H9 (cell line): ENCODE measurements around the gene MAP2K7. TPM values are rescaled to one million over a fixed set of nuclear protein-coding genes. Genes with fewer than 3 reads are reported as not detected.

ENCODE experiments used
- DNase-seq: peaks from one replicate; pipeline ENCODE4 v3.0.0-alpha.2; 2017
- H2AFZ ChIP-seq: one replicate; pipeline ENCODE4 v1.6.1; 2013; ENCODE audit warnings: mild to moderate bottlenecking, low read length, control low read depth, moderate library complexity
- H2AK5ac ChIP-seq: 2 replicates; pipeline ENCODE4 v1.6.1; 2013; ENCODE audit warnings: low read length, control low read depth, mixed read lengths; ENCODE audit not compliant: insufficient read length
- H2BK120ac ChIP-seq: one replicate; pipeline ENCODE4 v1.6.1; 2013; ENCODE audit warnings: low read depth, mild to moderate bottlenecking, low read length, control low read depth, inconsistent platforms; ENCODE audit not compliant: poor library complexity, severe bottlenecking
- H2BK12ac ChIP-seq: 2 replicates; pipeline ENCODE4 v1.6.1; 2013; ENCODE audit warnings: low read length, control low read depth, mixed read lengths, low read depth; ENCODE audit not compliant: insufficient read length
- H2BK15ac ChIP-seq: 2 replicates; pipeline ENCODE4 v1.6.1; 2013; ENCODE audit warnings: low read depth, low read length, control low read depth
- H2BK20ac ChIP-seq: one replicate; pipeline ENCODE4 v1.6.1; 2013; ENCODE audit warnings: low read depth, mild to moderate bottlenecking, low read length, control low read depth, inconsistent platforms; ENCODE audit not compliant: poor library complexity, severe bottlenecking
- H2BK5ac ChIP-seq: 2 replicates; pipeline ENCODE4 v1.6.1; 2013; ENCODE audit warnings: low read length, control low read depth, mixed read lengths; ENCODE audit not compliant: insufficient read length
- H3K14ac ChIP-seq: 2 replicates; pipeline ENCODE4 v1.6.1; 2013; ENCODE audit warnings: low read length, control low read depth; ENCODE audit not compliant: insufficient read depth
- H3K18ac ChIP-seq: 2 replicates; pipeline ENCODE4 v1.6.1; 2013; ENCODE audit warnings: low read depth, mild to moderate bottlenecking, mixed read lengths, low read length, control low read depth; ENCODE audit not compliant: insufficient read length
- H3K23ac ChIP-seq: 2 replicates; pipeline ENCODE4 v1.6.1; 2013; ENCODE audit warnings: low read length, control low read depth, mixed read lengths, low read depth; ENCODE audit not compliant: insufficient read length
- H3K23me2 ChIP-seq: 2 replicates; pipeline ENCODE4 v1.6.1; 2013; ENCODE audit warnings: low read depth, mild to moderate bottlenecking, mixed read lengths, low read length, control low read depth; ENCODE audit not compliant: insufficient read length, poor library complexity, severe bottlenecking
- H3K27ac ChIP-seq: 2 replicates; pipeline ENCODE4 v1.5.1; 2013; ENCODE audit warnings: low read length, control low read depth, mixed read lengths, low read depth; ENCODE audit not compliant: insufficient read length
- H3K27me3 ChIP-seq: 2 replicates; pipeline ENCODE4 v1.6.1; 2013; ENCODE audit warnings: low read length, control low read depth, inconsistent platforms; ENCODE audit not compliant: insufficient read depth
- H3K4ac ChIP-seq: 2 replicates; pipeline ENCODE4 v1.6.1; 2013; ENCODE audit warnings: low read depth, mild to moderate bottlenecking, control low read depth, inconsistent platforms, low read length, moderate library complexity
- H3K4me1 ChIP-seq: 2 replicates; pipeline ENCODE4 v1.6.1; 2013; ENCODE audit warnings: low read length, control low read depth, inconsistent platforms; ENCODE audit not compliant: insufficient read depth
- H3K4me2 ChIP-seq: 2 replicates; pipeline ENCODE4 v1.6.1; 2013; ENCODE audit warnings: low read length, control low read depth, mixed read lengths; ENCODE audit not compliant: insufficient read length, insufficient read depth
- H3K56ac ChIP-seq: 2 replicates; pipeline ENCODE4 v1.6.1; 2013; ENCODE audit warnings: low read depth, mild to moderate bottlenecking, mixed read lengths, low read length, control low read depth; ENCODE audit not compliant: insufficient read length
- H3K79me1 ChIP-seq: 2 replicates; pipeline ENCODE4 v1.6.1; 2013; ENCODE audit warnings: low read depth, mild to moderate bottlenecking, moderate library complexity, low read length, control low read depth, inconsistent platforms; ENCODE audit not compliant: insufficient read depth, poor library complexity, severe bottlenecking
- H3K79me2 ChIP-seq: 2 replicates; pipeline ENCODE4 v1.6.1; 2013; ENCODE audit warnings: low read length, control low read depth, inconsistent platforms; ENCODE audit not compliant: insufficient read depth
- H3K9ac ChIP-seq: 2 replicates; pipeline ENCODE4 v1.6.1; 2013; ENCODE audit warnings: low read length, control low read depth, mixed read lengths; ENCODE audit not compliant: insufficient read length; ENCODE audit errors: extremely low read depth
- H3K9me3 ChIP-seq: one replicate; pipeline ENCODE4 v1.6.1; 2013; ENCODE audit warnings: low read depth, low read length, inconsistent platforms; ENCODE audit not compliant: control insufficient read depth
- H3T11ph ChIP-seq: one replicate; pipeline ENCODE4 v1.6.1; 2013; ENCODE audit warnings: mild to moderate bottlenecking, low read length, control low read depth, inconsistent platforms
- H4K20me1 ChIP-seq: one replicate; pipeline ENCODE4 v1.6.1; 2013; ENCODE audit not compliant: control insufficient read depth, insufficient read length, insufficient read depth
- H4K5ac ChIP-seq: 2 replicates; pipeline ENCODE4 v1.6.1; 2013; ENCODE audit warnings: low read depth, mild to moderate bottlenecking, mixed read lengths, low read length, control low read depth; ENCODE audit not compliant: insufficient read length
- H4K8ac ChIP-seq: replicated peaks from 2 replicates; pipeline ENCODE4 v1.6.1; 2013; ENCODE audit warnings: low read length, control low read depth, mixed read lengths, low read depth; ENCODE audit not compliant: insufficient read length
- H4K91ac ChIP-seq: 2 replicates; pipeline ENCODE4 v1.6.1; 2013; ENCODE audit warnings: low read depth, mild to moderate bottlenecking, moderate library complexity, mixed read lengths, low read length, control low read depth; ENCODE audit not compliant: insufficient read length
- H3K27ac Mint-ChIP-seq, 3 experiments: 2 replicates in 2 of 3; 3 replicates in 1 of 3; pipeline ENCODE4 v1.8.0; 2020 to 2021; ENCODE audit warnings: mixed read lengths in 3 of 3, mild to moderate bottlenecking in 1 of 3, moderate library complexity in 1 of 3
- H3K27me3 Mint-ChIP-seq: 2 replicates; pipeline ENCODE4 v1.8.0; 2021; ENCODE audit warnings: low read depth, mild to moderate bottlenecking, moderate library complexity, mixed read lengths
- H3K36me3 Mint-ChIP-seq, 3 experiments: 2 replicates in 2 of 3; 3 replicates in 1 of 3; pipeline ENCODE4 v1.8.0; 2020 to 2021; ENCODE audit warnings: low read depth in 3 of 3, mixed read lengths in 3 of 3; ENCODE audit not compliant: insufficient read depth in 1 of 3
- H3K4me1 Mint-ChIP-seq, 2 experiments: 2 replicates each; pipeline ENCODE4 v1.8.0; 2020; ENCODE audit warnings: mixed read lengths in 2 of 2
- H3K4me3 Mint-ChIP-seq, 2 experiments: 2 replicates in 1 of 2; 3 replicates in 1 of 2; pipeline ENCODE4 v1.8.0; 2020 to 2021; ENCODE audit warnings: mild to moderate bottlenecking in 2 of 2, mixed read lengths in 2 of 2, moderate library complexity in 1 of 2
- H3K9me3 Mint-ChIP-seq, 2 experiments: 2 replicates in 1 of 2; 3 replicates in 1 of 2; pipeline ENCODE4 v1.8.0; 2020; ENCODE audit warnings: mild to moderate bottlenecking in 2 of 2, mixed read lengths in 2 of 2, moderate library complexity in 1 of 2
- CTCF ChIP-seq: fragments of 200-600 bp; sonication (generic); conservative IDR thresholded peaks from 3 replicates; pipeline ENCODE4 v1.8.0; 2021; ENCODE audit warnings: antibody characterized with exemption, mild to moderate bottlenecking
- WGBS: extraction: QIAGEN DNeasy Blood & Tissue Kit; methylation state at CpG from one replicate; pipeline ENCODE4 v1.1.7; 2013; ENCODE audit warnings: missing lambda C conversion rate, low lambda C conversion rate, mixed read lengths; ENCODE audit not compliant: insufficient read length; ENCODE audit errors: extremely low coverage; 5-methylcytosine and 5-hydroxymethylcytosine counted together
- total RNA-seq: library from RNA; stranded (reverse); gene quantifications from 2 replicates; pipeline ENCODE4 v1.2.1, GENCODE V29; 2021

The MAP2K7 gene
- total RNA-seq, 1 experiment from 2014 or later: 48.1 TPM

- Histone ChIP-seq H4K91ac (no peak overlapping the region), H3K56ac (no peak overlapping the region), H3K4me1 (no peaks in the 10 kb centered on the region), H3K27me3 (no peaks in the 10 kb centered on the region), H3K4me2 (no peak overlapping the region), H4K5ac (no peak overlapping the region), H2AFZ (no peak overlapping the region), H4K20me1 (no peaks in the 10 kb centered on the region), H3K79me1 (no peaks in the 10 kb centered on the region), H4K8ac (no peak overlapping the region), H3K9me3 (no peaks in the 10 kb centered on the region), H2BK120ac (no peak overlapping the region), H3K27ac (no peak overlapping the region), H2BK20ac (no peak overlapping the region), H3K79me2 (no peaks in the 10 kb centered on the region), H3K9ac (no peak overlapping the region), H3K14ac (no peak overlapping the region; the same call in 1 of the 2 replicates), H3K4ac (no peak overlapping the region), H3K23me2 (peaks cover 3% of the 10 kb centered on the region), H3T11ph (no peak overlapping the region), H3K23ac (no peak overlapping the region), H2BK15ac (no peak overlapping the region), H2BK12ac (no peak overlapping the region), H2BK5ac (no peak overlapping the region), H2AK5ac (no peak overlapping the region), H3K18ac (no peak overlapping the region)
- H3K4me1 Mint-ChIP-seq: peaks cover 11 to 40% of the 10 kb centered on the region in 2 experiments
- H3K36me3 Mint-ChIP-seq: no peaks in the 10 kb centered on the region; a peak in 1 of 7 replicates
- WGBS: no CpG with 5 or more reads among the region's 16 CpGs
- no peak overlapping the region for H3K27ac Mint-ChIP-seq
- TF ChIP-seq CTCF: no peak
- peaks cover 50% of the 10 kb centered on the region for H3K27me3 Mint-ChIP-seq
- H3K9me3 Mint-ChIP-seq: no peaks in the 10 kb centered on the region
- DNase-seq: no peak
- H3K4me3 Mint-ChIP-seq: no peak overlapping the region
Observed at GRCh38 chr19:7856109-7856591, 47.5 kb upstream of the MAP2K7 start.
